HTR-8/SVneo (cell line): ENCODE data around the gene HP1BP3.

ENCODE experiments used
- DNase-seq: peaks from one replicate; pipeline ENCODE4 v3.0.0; 2011; ENCODE audit warnings: low spot score, mixed read lengths; ENCODE audit not compliant: insufficient read length
- FAIRE-seq: peaks from 2 replicates; lab custom pipeline; 2011; peaks lifted over from hg19 to GRCh38; lab: Jason Lieb, UNC

Gene HP1BP3

DNA sequence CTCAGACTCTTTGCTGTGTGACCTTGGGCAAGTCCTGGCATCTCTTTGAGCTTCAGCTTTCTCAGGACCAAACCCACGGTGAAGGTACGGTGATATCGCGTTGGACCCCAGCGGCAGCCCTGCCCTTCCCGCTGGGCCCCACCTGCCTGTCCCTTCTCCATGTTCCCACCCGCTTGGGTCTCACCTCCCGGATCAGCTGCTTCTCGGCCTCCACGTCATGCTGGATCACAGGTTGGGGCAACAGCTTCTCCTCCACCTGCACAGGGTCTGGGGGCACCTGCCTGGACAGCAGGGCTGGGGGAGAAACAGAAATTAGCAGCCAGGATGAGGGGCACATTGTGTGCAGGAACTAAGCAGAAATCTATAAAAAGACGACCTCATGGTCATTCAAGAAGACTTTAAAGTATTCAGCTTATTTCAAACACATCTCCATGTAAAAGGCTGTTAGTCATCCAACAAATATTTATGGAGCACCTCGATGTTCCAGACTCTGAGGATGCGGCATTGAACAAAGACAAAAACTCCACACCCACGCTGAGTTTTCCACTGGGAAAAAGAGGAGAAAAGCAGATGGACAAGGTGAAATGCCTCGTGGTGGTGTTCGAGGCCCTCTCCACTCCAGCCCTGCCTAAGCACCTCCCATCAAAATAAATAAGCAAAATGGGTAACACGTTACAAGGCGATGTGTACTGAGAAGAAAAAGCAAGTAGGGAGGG lies 88.8 kb downstream of the HP1BP3 start:
- peak; percentile 58 for FAIRE-seq

DNA sequence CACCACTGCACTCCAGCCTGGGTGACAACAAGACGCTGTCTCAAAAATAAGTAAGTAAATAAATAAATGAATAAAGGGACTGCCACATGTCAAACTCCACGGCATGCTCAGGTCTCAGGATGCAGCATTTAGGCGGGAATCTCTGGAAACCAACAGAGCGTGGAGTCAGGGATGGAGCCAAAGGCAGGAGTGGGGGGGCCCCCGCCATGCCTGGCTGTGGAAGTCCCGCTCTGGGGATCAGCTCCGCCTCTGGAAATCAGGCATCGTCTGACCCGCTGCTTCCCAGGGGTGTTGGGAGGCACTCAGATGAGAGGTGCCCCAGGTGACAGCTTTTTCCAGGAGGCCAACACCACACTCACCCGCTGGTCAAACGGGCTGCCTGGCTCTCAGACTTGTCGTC lies 89.5 kb downstream of the HP1BP3 start:
- FAIRE-seq = no peak
- no peak for DNase-seq

More for the DNA sequence above, 88.8 kb downstream of the HP1BP3 start:
- peak; percentile 27 for DNase-seq

- FAIRE-seq (peak; percentile 77), DNase-seq (peak; percentile 86)
Observed at GRCh38 chr1:20696397-20697333, 90.4 kb downstream of the HP1BP3 start.

- DNase-seq = no peak
- FAIRE-seq = no peak
Observed at GRCh38 chr1:20695515-20695914, 91.6 kb downstream of the HP1BP3 start.

GRCh38 chr1:20693623-20694022 lies 93.5 kb downstream of the HP1BP3 start:
- FAIRE-seq (no peak), DNase-seq (no peak)
